Upper lobe of left lung (tissue), 4 donors: ENCODE measurements around the gene MMD2.

Source experiments
- CTCF ChIP-seq, 6 experiments: fragments of 450-650 bp in 4 of 6; fragments of 200-600 bp in 2 of 6; sonication (generic) in 2 of 6; IDR thresholded peaks; one replicate each; pipeline ENCODE4 v1.5.1; 2016 to 2019; ENCODE audit warnings: antibody characterized with exemption in 6 of 6
- EP300 ChIP-seq, 4 donors: sonication (generic); formaldehyde crosslinking; IDR thresholded peaks; one replicate each; pipeline ENCODE4 v1.5.1; 2017; ENCODE audit warnings: antibody characterized with exemption in 4 of 4, control low read depth in 2 of 4
- POLR2A ChIP-seq, 4 donors: fragments of 450-650 bp; IDR thresholded peaks; one replicate each; pipeline ENCODE4 v1.5.1; 2016 to 2017; ENCODE audit warnings: antibody characterized with exemption in 4 of 4, mild to moderate bottlenecking in 2 of 4
- POLR2AphosphoS5 ChIP-seq, 2 donors: sonication (generic); formaldehyde crosslinking; IDR thresholded peaks; one replicate each; pipeline ENCODE4 v1.5.1; 2017; ENCODE audit warnings: antibody characterized with exemption in 2 of 2

GRCh38 chr7:4895766-4896165, 63.2 kb downstream of the MMD2 start:
- TF ChIP-seq POLR2A (IDR thresholded peaks at IDR 0.05) (no peak), CTCF (IDR thresholded peaks at IDR 0.05) (no peak), POLR2AphosphoS5 (IDR thresholded peaks at IDR 0.05) (no peak), EP300 (IDR thresholded peaks at IDR 0.05) (no peak)
